Measurements from ENCODE around the gene CCDC196.

- TF ChIP-seq CTCF (IDR thresholded peaks at IDR 0.05) (no peak), POLR2A (IDR thresholded peaks at IDR 0.05) (no peak), EP300 (IDR thresholded peaks at IDR 0.05; ENCODE audit: low read depth) (no peak)
Measured at GRCh38 chr14:66530526-66530925, 44.4 kb downstream of the CCDC196 start.
